ENCODE data around the gene EIF4A3. TPM values are rescaled to one million over a fixed set of nuclear protein-coding genes. Genes with fewer than 3 reads are reported as not detected.

Gene EIF4A3
- total and polyA plus RNA-seq, 9 of the 15 experiments (the other 6 are each of a cell fraction or from before 2014, with no cell fraction given): 62.7 to 171 (median 127) TPM

GRCh38 chr17:80146121-80147034 is 550 bp downstream of the EIF4A3 start (continued):
- TF ChIP-seq THAP12 (CRISPR knock-in tag; IDR thresholded peaks at IDR 0.05) (no peak), FOXK1 (CRISPR knock-in tag; IDR thresholded peaks at IDR 0.05; ENCODE audit: borderline replicate concordance) (no peak), CEBPG (CRISPR knock-in tag; IDR thresholded peaks at IDR 0.05) (0 out of 2 replicates have a peak, but pooled peaks have one; percentile 22), CEBPG (tag; conservative IDR thresholded peaks at IDR 0.05 in 1 of 2, IDR thresholded peaks at IDR 0.05 in 1 of 2) (no peak), ZBTB1 (CRISPR knock-in tag; IDR thresholded peaks at IDR 0.05; ENCODE audit: borderline replicate concordance, low read depth) (no peak), EWSR1 (IDR thresholded peaks at IDR 0.05; ENCODE audit: borderline replicate concordance, low read depth, partially characterized antibody) (no peak), ZNF121 (CRISPR knock-in tag; conservative IDR thresholded peaks at IDR 0.05) (no peak), NFATC3 (IDR thresholded peaks at IDR 0.05) (no peak), TGIF2 (CRISPR knock-in tag; IDR thresholded peaks at IDR 0.05) (0 out of 2 replicates have a peak, but pooled peaks have one; percentile 43), ZBTB8A (IDR thresholded peaks at IDR 0.05; ENCODE audit: partially characterized antibody) (no peak), ZNF699 (CRISPR knock-in tag; IDR thresholded peaks at IDR 0.05; ENCODE audit: insufficient replicate concordance) (no peak), ZNF644 (tag; IDR thresholded peaks at IDR 0.05; ENCODE audit: low read depth) (no peak), ZNF354B (CRISPR knock-in tag; IDR thresholded peaks at IDR 0.05) (no peak), TSHZ1 (CRISPR knock-in tag; IDR thresholded peaks at IDR 0.05) (no peak), POLR2A (conservative IDR thresholded peaks at IDR 0.05) (no peak), TBL1XR1 (IDR thresholded peaks at IDR 0.05; ENCODE audit: low read length in 2 of 2) (no peak), ATF4 (CRISPR knock-in tag; IDR thresholded peaks at IDR 0.05) (no peak), PHTF2 (CRISPR knock-in tag; IDR thresholded peaks at IDR 0.05) (no peak), FIP1L1 (IDR thresholded peaks at IDR 0.05; ENCODE audit: low read depth, low read length, poor library complexity, severe bottlenecking) (peak; percentile 92), TAF1 (IDR thresholded peaks at IDR 0.05; ENCODE audit: control insufficient read depth, extremely low read depth, insufficient read depth, low read length, severe bottlenecking) (no peak), TAF7 (tag; IDR thresholded peaks at IDR 0.05) (no peak), XRCC3 (IDR thresholded peaks at IDR 0.05) (no peak)
